NOMO-1 treated with dmso at 0.1 percent for 144 hours (cell line): Measurements from ENCODE around the gene UGT2B17.
"Not testable (repeated sequence)": the region's sequence is repeated elsewhere in the genome, so short reads cannot be mapped to it uniquely, and the experiment has no call there.

Source experiments
- DNase-seq: peaks from one replicate; lab custom pipeline; 2025; ENCODE audit not compliant: unreplicated experiment; lab: John Stamatoyannopoulos, UW

Gene UGT2B17

GRCh38 chr4:68569466-68570121 lies 6.5 kb downstream of the UGT2B17 start:
- no peak for DNase-seq

GRCh38 chr4:68569036-68569435 lies 7.1 kb downstream of the UGT2B17 start:
- not testable (repeated sequence) for DNase-seq

GRCh38 chr4:68568535-68568934 lies 7.6 kb downstream of the UGT2B17 start:
- DNase-seq: not testable (repeated sequence)

- not testable (repeated sequence) for DNase-seq
Observed at GRCh38 chr4:68566364-68566763, 9.8 kb downstream of the UGT2B17 start.

- DNase-seq: not testable (repeated sequence)
Observed at GRCh38 chr4:68565082-68565481, 11.0 kb downstream of the UGT2B17 start.

- not testable (repeated sequence) for DNase-seq
Observed at GRCh38 chr4:68560364-68561070, 15.6 kb downstream of the UGT2B17 start.

- not testable (repeated sequence) for DNase-seq
Observed at GRCh38 chr4:68553830-68554229, 22.3 kb downstream of the UGT2B17 start.

- DNase-seq: not testable (repeated sequence)
Observed at GRCh38 chr4:68552818-68553811, 23.0 kb downstream of the UGT2B17 start.

GRCh38 chr4:68542742-68543141 lies 33.4 kb downstream of the UGT2B17 start:
- DNase-seq: not testable (repeated sequence)

GRCh38 chr4:68536375-68536774 lies 39.7 kb downstream of the UGT2B17 start:
- no peak for DNase-seq

GRCh38 chr4:68535974-68536373 lies 40.1 kb downstream of the UGT2B17 start:
- DNase-seq: no peak

GRCh38 chr4:68522232-68522631 lies 53.9 kb downstream of the UGT2B17 start:
- DNase-seq: not testable (repeated sequence)

GRCh38 chr4:68520985-68521384 lies 55.1 kb downstream of the UGT2B17 start:
- no peak for DNase-seq

- DNase-seq: no peak
Observed at GRCh38 chr4:68518889-68519288, 57.2 kb downstream of the UGT2B17 start.

GRCh38 chr4:68505452-68505851 lies 70.7 kb downstream of the UGT2B17 start:
- DNase-seq: not testable (repeated sequence)

GRCh38 chr4:68504836-68505235 lies 71.3 kb downstream of the UGT2B17 start:
- not testable (repeated sequence) for DNase-seq

GRCh38 chr4:68503462-68503861 lies 72.7 kb downstream of the UGT2B17 start:
- not testable (repeated sequence) for DNase-seq

GRCh38 chr4:68499021-68499420 lies 77.1 kb downstream of the UGT2B17 start:
- DNase-seq: no peak

GRCh38 chr4:68498413-68499007 lies 77.6 kb downstream of the UGT2B17 start:
- DNase-seq: no peak

- no peak for DNase-seq
Observed at GRCh38 chr4:68494688-68495087, 81.4 kb downstream of the UGT2B17 start.
